Right cardiac atrium (tissue), 5 donors: ENCODE data around the gene NEMP2. TPM values are rescaled to one million over a fixed set of nuclear protein-coding genes. Genes with fewer than 3 reads are reported as not detected.

ENCODE experiments used
- ATAC-seq, 2 donors: fragments of 200-7000 bp; cut with Tn5 transposase; one replicate each; pipeline versions ENCODE4 v1.8.0 to v1.9.1; 2020; ENCODE audit warnings: moderate library complexity in 2 of 2, mild to moderate bottlenecking in 1 of 2
- DNase-seq, 3 donors: peaks; one replicate each; pipeline ENCODE4 v3.0.0-alpha.2; 2020
- H3K27ac ChIP-seq: one replicate; pipeline ENCODE4 v1.5.1; 2013; ENCODE audit warnings: mild to moderate bottlenecking, low read length, control low read depth, moderate library complexity
- H3K27me3 ChIP-seq: one replicate; pipeline ENCODE4 v1.6.1; 2013; ENCODE audit not compliant: control insufficient read depth, insufficient read depth
- H3K4me1 ChIP-seq: one replicate; pipeline ENCODE4 v1.6.1; 2013; ENCODE audit warnings: low read length; ENCODE audit not compliant: control insufficient read depth, insufficient read depth
- H3K4me3 ChIP-seq: one replicate; pipeline ENCODE4 v1.5.1; 2013; ENCODE audit warnings: low read length, control low read depth
- H3K9me3 ChIP-seq: one replicate; pipeline ENCODE4 v1.6.1; 2013; ENCODE audit warnings: low read length; ENCODE audit not compliant: control insufficient read depth
- WGBS: extraction: QIAGEN DNeasy Blood & Tissue Kit; methylation state at CpG from one replicate; pipeline ENCODE4 v1.1.7; 2013; 5-methylcytosine and 5-hydroxymethylcytosine counted together
- intact Hi-C, 4 donors: fragments of 100-400 bp; cut with DNase I; formaldehyde crosslinking; loops; one replicate each; pipeline versions ENCODE4 v1.11.0 to v1.14.0; 2022 to 2023
- polyA plus RNA-seq: library from polyadenylated mRNA; stranded (reverse); fragments of 200-250 nt; gene quantifications from one replicate; pipeline ENCODE4 v1.2.3, GENCODE V29; 2013
- total RNA-seq, 4 donors: library from RNA; stranded (reverse); fragmentation: NEBNext Ultra II Directional; extraction: Animal tissue kit (Norgen Biotek cat#: 25700); gene quantifications; one replicate each; pipeline ENCODE4 v1.2.1, GENCODE V29; 2021
- donor health status: healthy with polysubstance abuse.
- donor health status: DM: no; HTN: yes; CAD: no.
- donor health status: DM: no; HTN: no; CAD: no.
- donor health status: DM: no; HTN: yes; CAD: no; lungs with severe emphysema.
- donor health status: DM: yes; HTN: yes; CAD: no.

NEMP2 gene
- total and polyA plus RNA-seq, 5 donors: 0.84 to 8.9 (median 5.4) TPM

DNA sequence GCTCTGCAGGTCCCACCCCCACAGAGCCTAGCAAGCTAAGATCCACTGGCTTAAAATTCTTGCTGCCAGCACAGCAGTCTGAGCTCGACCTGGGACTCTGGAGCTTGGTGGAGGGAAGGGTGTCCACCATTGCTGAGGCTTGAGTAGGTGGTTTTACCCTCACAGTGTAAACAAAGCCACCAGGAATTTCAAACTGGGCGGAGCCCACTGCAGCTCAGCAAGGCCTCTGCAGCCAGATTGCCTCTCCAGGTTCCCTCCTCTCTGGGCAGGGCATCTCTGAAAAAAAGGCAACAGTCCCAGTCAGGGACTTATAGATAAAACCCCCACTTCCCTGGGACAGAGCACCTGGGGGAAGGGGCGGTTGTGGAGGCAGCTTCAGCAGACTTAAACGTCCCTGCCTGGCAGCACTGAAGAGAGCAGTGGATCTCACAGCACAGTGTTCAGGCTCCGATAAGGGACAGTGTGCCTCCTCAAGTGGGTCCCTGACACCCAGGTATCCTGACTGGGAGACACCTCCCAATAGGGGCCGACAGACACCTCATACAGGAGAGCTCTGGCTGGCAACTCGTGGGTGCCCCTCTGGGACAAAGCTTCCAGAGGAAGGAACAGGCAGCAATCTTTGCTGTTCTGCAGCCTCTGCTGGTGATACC, 20.0 kb upstream of the NEMP2 start:
- Histone ChIP-seq H3K27me3 (no peaks in the 10 kb centered on the region), H3K27ac (no peak overlapping the region), H3K4me3 (no peak overlapping the region), H3K9me3 (no peaks in the 10 kb centered on the region), H3K4me1 (no peaks in the 10 kb centered on the region)
- 87% methylated on average over 7 of the region's 7 CpGs for WGBS
- no peak for ATAC-seq
- intact Hi-C loops: no loop called here
- DNase-seq: no peak

DNA sequence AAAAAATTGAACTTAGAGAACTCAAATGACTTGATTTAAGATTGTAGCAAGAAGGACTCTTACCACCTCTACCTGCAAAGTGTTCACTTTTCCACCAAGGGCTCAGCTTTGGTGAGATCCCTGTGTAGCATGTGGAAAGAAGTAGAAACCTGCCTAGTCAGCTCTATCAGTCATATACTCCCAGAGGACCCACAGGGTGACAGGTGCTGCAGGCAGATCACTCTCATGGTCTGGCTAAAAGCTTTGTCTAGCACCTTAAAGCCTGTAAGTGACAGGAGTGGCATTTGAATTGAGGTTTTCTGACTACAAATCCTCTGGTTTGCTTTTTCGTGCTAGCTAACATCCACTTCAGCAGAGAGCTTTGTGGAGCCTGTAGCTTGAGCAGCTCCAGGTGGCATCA, 18.7 kb upstream of the NEMP2 start:
- ATAC-seq (no peak), DNase-seq (no peak)
- Histone ChIP-seq H3K27me3 (no peaks in the 10 kb centered on the region), H3K4me3 (no peak overlapping the region), H3K27ac (no peak overlapping the region), H3K9me3 (no peaks in the 10 kb centered on the region), H3K4me1 (no peaks in the 10 kb centered on the region)
- WGBS: 100% methylated on average over 1 of the region's 1 CpG
- intact Hi-C loops: no loop called here

DNA sequence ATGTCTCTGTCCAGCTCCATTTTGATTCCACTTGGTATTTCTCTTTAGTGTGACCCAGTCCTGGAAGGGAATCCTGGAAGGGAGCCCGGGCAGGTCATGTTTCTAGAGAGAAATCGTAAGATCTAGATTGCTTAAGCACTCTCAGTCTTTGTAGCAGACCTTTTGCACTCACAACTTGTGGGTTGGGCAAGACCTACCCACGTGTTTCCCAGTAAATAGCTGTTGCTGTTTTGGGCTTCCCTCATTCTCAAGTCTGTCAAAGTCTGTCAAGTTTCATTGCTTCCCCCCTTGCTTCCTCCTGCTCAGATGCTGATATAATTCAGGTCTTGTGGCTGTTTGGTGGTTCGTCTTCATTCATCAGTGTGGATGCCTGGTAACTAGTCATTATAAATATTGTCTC, 17.4 kb upstream of the NEMP2 start:
- Histone ChIP-seq H3K27ac (no peak overlapping the region), H3K4me3 (no peak overlapping the region), H3K27me3 (no peaks in the 10 kb centered on the region), H3K9me3 (no peaks in the 10 kb centered on the region), H3K4me1 (no peaks in the 10 kb centered on the region)
- 49% methylated on average over 4 of the region's 4 CpGs for WGBS
- DNase-seq (peak in 2 of 3 donors; percentile 42 to 70), ATAC-seq (peak; percentile 56 to 59)
- intact Hi-C loops: no loop called here

DNA sequence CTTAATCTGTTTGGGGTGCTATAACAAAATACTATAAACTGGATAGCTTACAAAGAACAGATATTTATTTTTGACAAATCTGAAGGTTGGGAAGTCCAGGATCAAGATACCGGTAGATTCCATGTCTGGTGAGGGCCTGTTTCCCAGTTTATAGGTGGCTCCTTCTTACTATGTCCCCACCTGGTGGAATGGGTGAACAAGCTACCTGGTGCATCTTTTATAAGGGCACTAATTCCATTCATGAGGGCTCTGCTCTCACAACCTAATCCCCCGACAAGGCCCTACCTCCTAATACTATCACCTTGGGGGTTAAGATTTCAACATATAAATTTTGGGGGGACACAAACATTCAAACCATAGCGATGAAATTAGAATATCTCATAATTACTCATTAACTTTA, 15.6 kb upstream of the NEMP2 start:
- no peaks in the 10 kb centered on the region for H3K4me1 ChIP-seq
- ATAC-seq: no peak
- H3K27me3 ChIP-seq: no peaks in the 10 kb centered on the region
- 98% methylated on average over 3 of the region's 3 CpGs for WGBS
- intact Hi-C loops: no loop called here
- no peak overlapping the region for H3K27ac ChIP-seq
- DNase-seq: no peak
- no peaks in the 10 kb centered on the region for H3K9me3 ChIP-seq
- H3K4me3 ChIP-seq: no peak overlapping the region

DNA sequence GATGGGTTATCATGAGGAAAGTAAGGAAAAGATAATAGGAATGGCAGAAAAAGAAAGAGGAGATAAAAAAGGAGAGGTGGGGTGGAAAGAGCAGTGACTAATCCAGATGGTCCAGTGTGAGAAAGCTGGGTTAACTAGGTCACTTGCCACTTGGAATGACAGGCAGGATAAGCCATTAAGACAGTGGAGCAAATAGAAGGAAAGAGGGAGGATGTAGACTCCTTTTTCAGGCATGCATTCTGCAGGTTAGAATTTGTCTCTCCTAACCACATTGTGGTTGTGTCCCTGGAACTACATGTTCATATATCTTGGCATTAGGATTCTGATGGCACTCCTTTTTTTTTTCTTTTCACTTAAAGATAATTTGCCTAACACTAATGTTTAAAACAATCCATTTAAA, 13.4 kb upstream of the NEMP2 start:
- intact Hi-C loops: no loop called here
- no peak overlapping the region for H3K27ac ChIP-seq
- no peak overlapping the region for H3K4me3 ChIP-seq
- DNase-seq (no peak), ATAC-seq (no peak)
- no peaks in the 10 kb centered on the region for H3K9me3 ChIP-seq
- H3K27me3 ChIP-seq: no peaks in the 10 kb centered on the region
- H3K4me1 ChIP-seq: peaks cover 2% of the 10 kb centered on the region

DNA sequence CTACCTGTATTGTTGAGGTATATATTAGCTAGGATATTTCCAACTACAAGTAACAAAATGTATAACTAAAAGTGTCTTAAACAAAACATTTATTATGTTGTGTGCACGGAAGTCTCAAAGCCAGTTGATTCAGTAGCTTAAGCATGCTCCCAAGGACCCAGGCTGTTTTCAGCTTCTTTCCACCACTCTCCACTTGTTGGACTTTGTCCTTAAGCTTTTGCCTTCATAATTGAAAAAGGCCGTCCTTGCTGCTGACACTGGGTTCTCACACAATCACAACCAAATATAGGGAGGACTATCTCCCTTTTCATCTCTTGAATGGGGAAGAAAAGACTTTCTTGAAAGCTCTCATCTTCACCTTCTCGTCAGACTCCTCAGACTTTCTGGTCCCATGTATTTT, 12.2 kb upstream of the NEMP2 start:
- Histone ChIP-seq H3K27me3 (no peaks in the 10 kb centered on the region), H3K9me3 (no peaks in the 10 kb centered on the region), H3K27ac (no peak overlapping the region), H3K4me3 (no peak overlapping the region), H3K4me1 (peaks cover 2% of the 10 kb centered on the region)
- intact Hi-C loops: no loop called here
- DNase-seq (no peak), ATAC-seq (no peak)
- WGBS: 86% methylated on average over 3 of the region's 3 CpGs

DNA sequence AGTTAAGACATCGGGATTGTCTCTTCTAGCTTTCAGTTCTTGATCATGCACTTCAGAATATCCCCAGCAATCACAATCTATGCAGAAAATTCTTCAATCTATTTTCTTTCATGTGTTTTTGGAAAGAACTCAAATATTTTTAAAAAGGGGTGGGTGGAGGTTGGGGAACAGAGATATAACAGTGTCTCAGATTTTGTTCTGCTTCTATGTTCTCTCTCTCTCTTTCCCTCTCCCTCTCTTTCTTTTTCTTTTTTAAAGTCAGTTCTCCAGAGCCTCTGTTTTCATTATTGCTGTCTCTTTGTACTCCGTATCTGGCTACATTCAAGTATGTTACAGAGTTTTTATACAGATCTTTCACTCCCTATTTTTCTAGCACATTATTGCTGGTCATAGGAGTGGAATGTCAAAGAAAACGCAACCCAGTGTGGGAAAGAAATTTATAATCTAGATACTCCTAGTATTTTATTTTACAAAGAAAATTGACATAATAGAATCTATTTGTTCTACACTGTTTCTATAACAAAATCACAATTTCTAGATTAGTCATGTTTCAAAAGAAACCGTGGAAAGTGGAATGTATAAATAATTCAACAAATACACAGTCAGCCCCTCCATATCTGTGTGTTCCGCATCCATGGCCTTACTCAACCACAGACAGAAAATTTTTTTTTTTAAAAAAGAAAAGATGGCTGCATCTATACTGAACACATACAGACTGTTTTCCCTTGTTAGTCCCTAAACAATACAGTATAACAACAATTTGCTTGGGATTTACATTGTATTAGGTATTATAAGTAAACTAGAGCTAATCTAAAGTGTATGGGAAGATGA, 11.2 kb upstream of the NEMP2 start:
- ATAC-seq (peak in 1 of 2 donors; percentile 59), DNase-seq (no peak)
- Histone ChIP-seq H3K27ac (no peak overlapping the region), H3K27me3 (no peaks in the 10 kb centered on the region), H3K4me1 (peaks cover 2% of the 10 kb centered on the region), H3K4me3 (peak overlapping the region; percentile 42), H3K9me3 (no peaks in the 10 kb centered on the region)
- WGBS: 61% methylated on average over 5 of the region's 5 CpGs
- intact Hi-C loops: no loop called here

DNA sequence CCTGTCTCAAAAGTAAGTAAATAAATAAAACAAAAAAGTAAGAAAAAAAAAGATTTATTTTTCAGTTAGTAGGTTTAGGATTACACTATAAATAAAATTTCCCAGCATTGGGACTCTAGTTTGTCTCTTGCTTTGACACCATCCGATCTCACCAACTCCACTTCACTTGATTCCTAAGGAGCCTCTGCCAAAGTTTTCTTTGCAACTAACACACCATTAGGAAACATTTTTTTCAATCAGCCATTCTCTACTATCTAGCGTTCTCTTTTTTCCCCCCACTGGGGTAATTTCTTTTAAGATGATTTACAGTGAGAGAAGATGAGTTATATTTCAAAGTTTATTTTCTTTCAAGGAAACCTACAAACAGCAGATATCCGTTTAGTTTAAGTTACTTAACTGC, 10.6 kb upstream of the NEMP2 start:
- peaks cover 2% of the 10 kb centered on the region for H3K4me1 ChIP-seq
- intact Hi-C loops: no loop called here
- DNase-seq (no peak), ATAC-seq (peak; percentile 56 to 68)
- no peak overlapping the region for H3K27ac ChIP-seq
- H3K9me3 ChIP-seq: peaks cover 2% of the 10 kb centered on the region
- H3K4me3 ChIP-seq: peak overlapping the region; percentile 42
- 35% methylated on average over 3 of the region's 3 CpGs for WGBS
- H3K27me3 ChIP-seq: no peaks in the 10 kb centered on the region

DNA sequence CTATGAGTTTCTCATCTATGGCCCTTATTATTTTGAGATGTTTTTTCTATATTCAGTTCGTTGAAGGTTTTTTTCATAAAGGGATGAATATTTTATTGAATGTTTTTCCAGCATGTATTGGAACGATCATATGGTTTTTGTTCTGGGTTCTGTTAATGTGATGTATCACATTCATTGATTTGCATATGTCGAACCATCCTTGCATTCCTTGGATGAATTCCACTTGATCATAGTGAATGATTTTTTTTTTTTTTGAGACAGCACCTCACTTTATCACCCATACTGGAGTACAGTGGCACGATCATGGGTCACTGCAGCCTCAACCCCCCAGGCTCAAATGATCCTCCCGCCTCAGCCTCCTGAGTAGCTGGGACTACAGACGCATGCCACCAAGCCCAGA, 5.5 kb upstream of the NEMP2 start:
- Histone ChIP-seq H3K9me3 (peaks cover 2% of the 10 kb centered on the region), H3K4me1 (peaks cover 2% of the 10 kb centered on the region), H3K27ac (no peak overlapping the region), H3K27me3 (no peaks in the 10 kb centered on the region), H3K4me3 (no peak overlapping the region)
- ATAC-seq: no peak
- WGBS: 95% methylated on average over 6 of the region's 6 CpGs
- intact Hi-C loops: no loop called here
- DNase-seq: no peak

DNA sequence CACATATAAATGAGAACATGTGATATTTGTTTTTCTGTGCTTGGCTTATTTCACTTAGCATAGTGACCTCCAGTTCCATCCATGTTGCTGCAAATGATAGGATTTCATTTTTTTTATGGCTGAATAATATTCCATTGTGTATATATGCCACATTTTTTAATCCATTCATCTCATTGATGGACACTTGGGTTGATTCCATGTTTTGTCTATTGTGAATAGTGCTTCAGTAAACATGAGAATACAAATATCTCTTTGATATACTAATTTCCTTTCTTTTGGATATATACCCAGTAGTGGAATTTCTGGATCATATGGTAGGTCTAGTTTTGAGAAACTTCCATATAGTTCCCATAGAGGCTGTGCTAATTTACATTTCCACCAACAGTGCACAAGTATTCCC, 3.7 kb upstream of the NEMP2 start:
- intact Hi-C loops: loop anchor here in 3 of 4 donors (5.0 to 10.0 kb wide), 4 partner anchors 34 to 117 kb away; partner anchors contain the start of gene NAB1 (in 2 of the 3)
- DNase-seq (no peak), ATAC-seq (no peak)
- Histone ChIP-seq H3K27ac (no peak overlapping the region), H3K9me3 (peaks cover 2% of the 10 kb centered on the region), H3K4me1 (peaks cover 2% of the 10 kb centered on the region), H3K27me3 (no peaks in the 10 kb centered on the region), H3K4me3 (no peak overlapping the region)

DNA sequence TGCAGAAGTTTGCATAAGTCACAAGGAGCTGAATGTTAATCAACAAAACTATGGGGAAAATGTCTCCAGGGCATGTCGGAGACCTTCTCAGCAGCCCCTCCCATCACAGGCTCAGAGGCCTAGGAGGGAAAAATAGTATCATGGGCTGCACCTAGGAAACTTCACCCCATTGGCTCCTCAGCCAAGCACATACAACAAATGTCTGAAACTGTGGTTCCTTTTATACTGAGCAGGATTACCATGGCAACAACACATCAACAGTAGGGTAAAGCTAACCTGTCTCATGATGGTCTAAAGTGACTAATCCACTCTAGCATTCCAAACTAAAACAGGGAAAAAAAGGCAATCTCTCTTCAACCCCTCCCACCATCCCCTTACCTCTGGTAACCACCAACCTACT, 3.2 kb upstream of the NEMP2 start:
- no peak for DNase-seq
- 93% methylated on average over 1 of the region's 1 CpG for WGBS
- ATAC-seq: no peak
- Histone ChIP-seq H3K9me3 (peaks cover 2% of the 10 kb centered on the region), H3K4me3 (no peak overlapping the region), H3K4me1 (no peaks in the 10 kb centered on the region), H3K27ac (no peak overlapping the region), H3K27me3 (no peaks in the 10 kb centered on the region)
- intact Hi-C loops: loop anchor here in 3 of 4 donors (5.0 to 10.0 kb wide), 4 partner anchors 35 to 117 kb away; partner anchors contain the start of gene NAB1 (in 2 of the 3)
